ENCODE results near the gene GM2A. TPM values are rescaled to one million over a fixed set of nuclear protein-coding genes. Genes with fewer than 3 reads are reported as not detected.

GM2A gene
- polyA plus RNA-seq, 1 of the 3 experiments (the other 2 are of a cell fraction) = 8.0 TPM

Other genes starting within 250 kb of the GM2A start
- 3.2 and 3.8 TPM in 2 replicates for gene GPX3, start 232.6 kb upstream of the GM2A start, polyA plus RNA-seq (2012; rRNA removed)
- 39.4 and 46.2 TPM in 2 replicates for gene TNIP1, start 172.2 kb upstream of the GM2A start, polyA plus RNA-seq (2012; rRNA removed)
- gene ANXA6, start 95.4 kb upstream of the GM2A start, polyA plus RNA-seq (2012; rRNA removed) = 87.5 and 101 TPM in 2 replicates
- 0.38 and 0.54 TPM in 2 replicates for gene CCDC69, start 29.1 kb upstream of the GM2A start, polyA plus RNA-seq (2012; rRNA removed)
- gene SLC36A3, start 50.6 kb downstream of the GM2A start, polyA plus RNA-seq (2012; rRNA removed) = not detected in 2 replicates
- gene SLC36A2, start 94.4 kb downstream of the GM2A start, polyA plus RNA-seq (2012; rRNA removed) = not detected in 2 replicates
- gene SLC36A1, start 194.4 kb downstream of the GM2A start, polyA plus RNA-seq (2012; rRNA removed) = 4.1 and 6.3 TPM in 2 replicates

All from SK-N-SH (cell line).